ENCODE results near the gene ZNF264.
A peak's percentile ranks its signal among the peaks of the same experiment; 100 is the strongest.

The ZNF264 gene

DNA sequence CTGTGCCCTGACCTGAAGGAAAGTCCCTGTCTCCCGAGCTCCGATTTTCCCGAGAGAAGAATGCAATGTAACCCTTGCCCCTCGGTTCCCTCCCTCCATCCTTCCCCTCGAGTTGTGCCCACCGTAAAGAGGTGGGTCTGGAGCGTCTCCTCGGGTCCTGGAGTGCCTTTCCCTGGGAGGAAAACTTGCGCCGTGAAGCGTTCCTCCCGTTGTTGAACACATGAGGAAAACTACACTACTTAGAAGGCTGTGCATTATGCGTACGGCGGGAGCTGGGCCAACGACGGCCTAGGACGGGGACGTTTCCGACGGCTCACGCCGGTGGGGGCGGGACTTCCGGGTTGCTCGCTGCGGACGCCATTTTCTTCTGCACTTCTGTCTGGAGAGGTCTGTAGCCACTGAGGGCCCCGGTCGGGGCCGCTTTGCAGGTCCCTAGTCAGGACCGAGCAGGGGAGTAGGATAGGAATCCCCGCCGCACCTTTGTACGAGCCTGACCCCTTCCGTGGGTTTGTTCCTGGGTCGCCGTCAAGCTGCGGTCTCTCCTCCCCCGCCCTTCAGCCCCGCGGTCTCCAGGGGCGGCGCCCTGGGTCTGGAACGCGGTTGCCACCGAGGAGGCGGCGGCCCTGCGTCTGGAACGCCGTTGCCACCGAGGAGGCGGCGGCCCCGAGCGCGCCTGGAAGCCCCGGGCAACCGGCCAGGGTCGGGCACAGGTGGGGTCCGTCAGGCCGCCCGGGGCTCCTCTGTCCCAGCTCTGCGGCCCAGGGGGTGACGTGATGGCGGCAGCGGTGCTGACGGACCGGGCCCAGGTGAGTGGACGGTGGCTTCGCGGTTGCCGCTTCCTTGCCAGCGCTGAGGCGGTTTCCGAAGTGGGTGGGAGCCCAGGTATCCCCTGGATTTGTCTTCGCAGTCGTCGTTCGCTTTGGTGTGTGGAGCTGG lies at the start of gene ZNF264:
TSS of gene ZNF264 (plus strand) at position 360 of the 936 bp plus-strand sequence. CDS start at position 774, 414 bp downstream.
- peak within 1 kb of the TSS; percentile 79 to 81 for H3K9ac ChIP-seq (ENCODE audit: low read depth in 1 of 2, low read length in 2 of 2)
- H3K4me1 ChIP-seq (ENCODE audit: control insufficient read depth in 1 of 2, insufficient read depth in 2 of 2, low read length in 2 of 2), result peaks cover 12 to 26% of the 10 kb centered on the region in 2 donors
- H3K9me3 ChIP-seq (ENCODE audit: control insufficient read depth in 1 of 2, low read length in 2 of 2), result peaks cover 13 to 16% of the 10 kb centered on the region in 2 donors
- peaks cover 21 to 37% of the 10 kb centered on the region in 2 donors for H3K36me3 ChIP-seq (ENCODE audit: control insufficient read depth in 1 of 2, insufficient read depth in 2 of 2, low read length in 2 of 2)
- peak within 1 kb of the TSS; percentile 93 to 95 for H3K4me3 ChIP-seq (ENCODE audit: low read depth in 1 of 2, low read length in 2 of 2)
- no peaks in the 10 kb centered on the region for H3K27me3 ChIP-seq (ENCODE audit: control insufficient read depth in 1 of 2, insufficient read depth in 2 of 2, low read length in 2 of 2)
- H3K27ac ChIP-seq (ENCODE audit: low read depth, low read length), result peak within 1 kb of the TSS; percentile 86

DNA sequence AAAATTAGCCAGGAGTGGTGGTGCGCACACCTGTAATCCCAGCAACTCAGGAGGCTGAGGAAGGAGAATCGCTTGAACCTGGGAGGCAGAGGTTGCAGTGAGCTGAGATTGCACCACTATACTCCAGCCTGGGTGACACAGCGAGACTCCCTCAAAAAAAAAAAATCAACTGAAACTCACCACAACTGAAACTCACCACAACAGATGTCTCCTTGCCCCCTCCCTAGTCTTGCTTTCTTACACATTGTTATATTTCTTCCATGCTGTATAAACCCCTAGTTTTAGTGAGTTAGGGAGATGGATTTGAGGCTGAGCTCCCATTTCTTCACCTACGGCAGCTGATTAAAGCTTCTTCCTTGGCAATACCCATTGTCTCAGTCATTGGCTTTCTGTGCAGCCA lies 49.6 kb upstream of the ZNF264 start:
- no peaks in the 10 kb centered on the region for H3K4me1 ChIP-seq (ENCODE audit: control insufficient read depth in 1 of 2, insufficient read depth in 2 of 2, low read length in 2 of 2)
- H3K36me3 ChIP-seq (ENCODE audit: control insufficient read depth in 1 of 2, insufficient read depth in 2 of 2, low read length in 2 of 2), result no peaks in the 10 kb centered on the region
- H3K27me3 ChIP-seq (ENCODE audit: control insufficient read depth in 1 of 2, insufficient read depth in 2 of 2, low read length in 2 of 2), result no peaks in the 10 kb centered on the region
- no peak overlapping the region for H3K9ac ChIP-seq (ENCODE audit: low read depth in 1 of 2, low read length in 2 of 2)
- H3K4me3 ChIP-seq (ENCODE audit: low read depth in 1 of 2, low read length in 2 of 2), result no peak overlapping the region
- peaks cover 9 to 13% of the 10 kb centered on the region in 2 donors for H3K9me3 ChIP-seq (ENCODE audit: control insufficient read depth in 1 of 2, low read length in 2 of 2)
- H3K27ac ChIP-seq (ENCODE audit: low read depth, low read length), result no peak overlapping the region

DNA sequence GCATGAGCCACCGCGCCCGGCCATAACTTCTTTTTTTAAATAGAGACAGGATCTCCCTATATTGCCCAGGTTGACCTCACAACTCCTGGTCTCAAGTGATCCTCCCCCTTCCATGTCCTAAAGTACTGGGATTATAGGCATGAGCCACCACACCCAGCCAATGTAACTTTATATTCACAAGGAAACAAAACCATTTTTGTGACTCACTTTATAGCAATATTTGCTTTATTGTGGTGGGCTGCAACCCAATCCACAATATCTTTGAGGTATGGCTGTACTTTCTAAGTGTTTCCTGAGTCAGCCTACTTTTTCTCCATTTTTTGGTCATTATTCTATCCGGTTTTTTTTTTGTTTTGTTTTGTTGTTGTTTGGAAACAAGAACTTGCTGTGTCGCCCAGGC lies 38.4 kb upstream of the ZNF264 start:
- no peak overlapping the region for H3K4me3 ChIP-seq (ENCODE audit: low read depth in 1 of 2, low read length in 2 of 2)
- no peaks in the 10 kb centered on the region for H3K4me1 ChIP-seq (ENCODE audit: control insufficient read depth in 1 of 2, insufficient read depth in 2 of 2, low read length in 2 of 2)
- no peak overlapping the region for H3K27ac ChIP-seq (ENCODE audit: low read depth, low read length)
- H3K9ac ChIP-seq (ENCODE audit: low read depth in 1 of 2, low read length in 2 of 2), result no peak overlapping the region
- H3K27me3 ChIP-seq (ENCODE audit: control insufficient read depth in 1 of 2, insufficient read depth in 2 of 2, low read length in 2 of 2), result no peaks in the 10 kb centered on the region
- H3K36me3 ChIP-seq (ENCODE audit: control insufficient read depth in 1 of 2, insufficient read depth in 2 of 2, low read length in 2 of 2), result no peaks in the 10 kb centered on the region
- peaks cover 5 to 13% of the 10 kb centered on the region in 2 donors for H3K9me3 ChIP-seq (ENCODE audit: control insufficient read depth in 1 of 2, low read length in 2 of 2)

DNA sequence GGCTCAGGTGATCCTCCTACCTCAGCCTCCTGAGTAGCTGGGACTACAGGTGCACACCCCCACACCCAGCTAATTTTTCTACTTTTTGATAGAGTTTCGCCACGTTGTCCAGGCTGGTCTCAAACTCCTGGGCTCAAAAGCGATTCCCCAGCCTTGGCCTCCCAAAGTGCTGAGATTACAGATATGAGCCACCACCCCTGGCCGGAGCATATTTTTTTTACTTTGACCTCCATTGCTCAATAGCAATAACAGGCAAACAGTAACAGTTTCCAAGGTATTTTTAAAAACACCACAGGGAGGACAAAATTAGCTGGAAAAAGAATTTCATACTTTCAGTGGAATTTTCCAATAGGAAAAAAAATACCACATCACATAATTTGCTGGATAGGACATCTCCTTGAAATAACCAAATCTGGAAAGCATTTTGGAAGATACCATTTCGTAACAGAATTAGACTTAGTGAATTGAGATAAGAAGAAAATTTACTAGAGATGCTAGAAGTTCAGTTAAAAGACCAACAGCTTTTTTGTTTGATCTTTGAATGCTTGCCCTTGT lies 29.2 kb upstream of the ZNF264 start:
- Histone ChIP-seq H3K36me3 (ENCODE audit: control insufficient read depth in 1 of 2, insufficient read depth in 2 of 2, low read length in 2 of 2) (no peaks in the 10 kb centered on the region), H3K4me3 (ENCODE audit: low read depth in 1 of 2, low read length in 2 of 2) (no peak overlapping the region), H3K9ac (ENCODE audit: low read depth in 1 of 2, low read length in 2 of 2) (no peak overlapping the region), H3K4me1 (ENCODE audit: control insufficient read depth in 1 of 2, insufficient read depth in 2 of 2, low read length in 2 of 2) (no peaks in the 10 kb centered on the region), H3K27me3 (ENCODE audit: control insufficient read depth in 1 of 2, insufficient read depth in 2 of 2, low read length in 2 of 2) (no peaks in the 10 kb centered on the region), H3K9me3 (ENCODE audit: control insufficient read depth in 1 of 2, low read length in 2 of 2) (peaks cover 9 to 24% of the 10 kb centered on the region in 2 donors), H3K27ac (ENCODE audit: low read depth, low read length) (no peak overlapping the region)

DNA sequence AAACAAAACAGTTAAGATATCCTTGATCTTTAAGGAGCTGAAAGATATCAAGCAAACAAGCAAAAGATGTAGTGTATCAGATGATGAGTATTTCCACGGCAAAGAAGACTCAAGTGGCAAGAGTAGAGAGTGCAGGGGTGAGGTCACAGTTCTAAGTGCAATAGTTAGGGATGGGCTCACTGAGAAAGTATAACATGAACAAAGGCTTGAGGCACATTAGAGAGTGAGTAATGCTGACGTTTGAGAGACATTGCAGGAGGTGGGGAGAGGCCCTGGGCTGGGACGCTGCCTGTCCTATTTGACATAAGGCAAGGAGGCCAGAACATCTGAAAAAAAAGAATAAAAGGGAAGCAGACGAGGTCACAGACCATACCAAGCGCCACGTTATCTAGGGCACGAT lies 25.5 kb upstream of the ZNF264 start:
- H3K4me3 ChIP-seq (ENCODE audit: low read depth in 1 of 2, low read length in 2 of 2), result no peak overlapping the region
- H3K9me3 ChIP-seq (ENCODE audit: control insufficient read depth in 1 of 2, low read length in 2 of 2), result peaks cover under 1 to 12% of the 10 kb centered on the region in 2 donors
- no peaks in the 10 kb centered on the region for H3K36me3 ChIP-seq (ENCODE audit: control insufficient read depth in 1 of 2, insufficient read depth in 2 of 2, low read length in 2 of 2)
- H3K4me1 ChIP-seq (ENCODE audit: control insufficient read depth in 1 of 2, insufficient read depth in 2 of 2, low read length in 2 of 2), result no peaks in the 10 kb centered on the region
- H3K9ac ChIP-seq (ENCODE audit: low read depth in 1 of 2, low read length in 2 of 2), result no peak overlapping the region
- H3K27ac ChIP-seq (ENCODE audit: low read depth, low read length), result no peak overlapping the region
- no peaks in the 10 kb centered on the region for H3K27me3 ChIP-seq (ENCODE audit: control insufficient read depth in 1 of 2, insufficient read depth in 2 of 2, low read length in 2 of 2)

DNA sequence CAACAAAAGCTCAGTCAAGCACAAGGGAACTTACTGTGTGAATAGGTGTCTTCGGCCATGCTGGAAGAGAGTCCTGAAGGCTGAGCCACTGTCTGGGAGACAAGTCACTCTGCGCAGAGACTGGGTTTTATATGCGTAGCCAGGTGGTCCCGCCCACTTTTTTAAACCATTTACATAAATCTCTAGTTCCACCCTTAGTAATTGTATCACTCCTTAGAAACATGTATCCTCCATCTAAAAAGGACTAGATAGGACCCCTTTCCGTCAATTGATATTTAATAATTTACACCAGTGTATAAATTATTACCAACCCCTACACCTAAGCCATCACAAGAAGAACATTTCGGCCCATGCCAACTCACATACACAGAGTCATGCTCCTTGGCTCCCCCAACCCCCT lies 23.9 kb upstream of the ZNF264 start, which contains the start of gene DUXA:
TSS of gene DUXA (minus strand) at position 101 of the 400 bp plus-strand sequence. CDS start at position 59, 42 bp downstream.
- Histone ChIP-seq H3K4me3 (ENCODE audit: low read depth in 1 of 2, low read length in 2 of 2) (no peak within 1 kb of the TSS), H3K27me3 (ENCODE audit: control insufficient read depth in 1 of 2, insufficient read depth in 2 of 2, low read length in 2 of 2) (no peaks in the 10 kb centered on the region), H3K9ac (ENCODE audit: low read depth in 1 of 2, low read length in 2 of 2) (no peak within 1 kb of the TSS), H3K36me3 (ENCODE audit: control insufficient read depth in 1 of 2, insufficient read depth in 2 of 2, low read length in 2 of 2) (no peaks in the 10 kb centered on the region), H3K4me1 (ENCODE audit: control insufficient read depth in 1 of 2, insufficient read depth in 2 of 2, low read length in 2 of 2) (no peaks in the 10 kb centered on the region), H3K9me3 (ENCODE audit: control insufficient read depth in 1 of 2, low read length in 2 of 2) (peaks cover 0 to 10% of the 10 kb centered on the region in 2 donors), H3K27ac (ENCODE audit: low read depth, low read length) (no peak within 1 kb of the TSS)

DNA sequence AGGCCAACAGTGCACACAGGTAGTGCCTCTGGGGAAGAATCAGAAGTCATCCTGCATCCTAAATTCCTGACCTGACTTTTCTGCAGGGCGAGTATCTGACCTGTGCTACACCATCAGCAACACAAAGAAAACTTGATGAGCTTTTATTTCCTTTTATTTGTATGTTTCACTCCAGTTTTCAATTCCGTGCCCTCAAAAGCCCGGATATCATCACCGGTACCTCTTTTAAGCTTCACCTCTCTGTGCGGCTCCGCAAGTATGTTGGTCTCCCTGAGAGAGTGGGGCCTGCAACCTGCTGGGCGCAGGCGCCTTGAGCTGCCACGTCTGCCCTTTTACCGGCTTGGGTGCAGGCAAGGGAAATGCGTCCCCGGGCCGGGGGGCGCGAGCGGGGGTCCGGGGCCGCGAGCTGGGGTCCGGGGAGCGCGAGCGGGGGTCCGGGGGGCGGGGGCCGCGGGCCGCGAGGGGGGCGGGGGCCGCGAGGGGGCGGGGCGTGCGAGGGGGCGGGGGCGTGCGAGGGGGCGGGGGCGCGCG lies 19.7 kb upstream of the ZNF264 start:
- Histone ChIP-seq H3K36me3 (ENCODE audit: control insufficient read depth in 1 of 2, insufficient read depth in 2 of 2, low read length in 2 of 2) (no peaks in the 10 kb centered on the region), H3K27me3 (ENCODE audit: control insufficient read depth in 1 of 2, insufficient read depth in 2 of 2, low read length in 2 of 2) (no peaks in the 10 kb centered on the region), H3K9ac (ENCODE audit: low read depth in 1 of 2, low read length in 2 of 2) (no peak overlapping the region), H3K27ac (ENCODE audit: low read depth, low read length) (no peak overlapping the region), H3K4me1 (ENCODE audit: control insufficient read depth in 1 of 2, insufficient read depth in 2 of 2, low read length in 2 of 2) (no peaks in the 10 kb centered on the region), H3K4me3 (ENCODE audit: low read depth in 1 of 2, low read length in 2 of 2) (peak overlapping the region in 1 of 2 donors; percentile 29), H3K9me3 (ENCODE audit: control insufficient read depth in 1 of 2, low read length in 2 of 2) (peaks cover 0 to 2% of the 10 kb centered on the region in 2 donors)

DNA sequence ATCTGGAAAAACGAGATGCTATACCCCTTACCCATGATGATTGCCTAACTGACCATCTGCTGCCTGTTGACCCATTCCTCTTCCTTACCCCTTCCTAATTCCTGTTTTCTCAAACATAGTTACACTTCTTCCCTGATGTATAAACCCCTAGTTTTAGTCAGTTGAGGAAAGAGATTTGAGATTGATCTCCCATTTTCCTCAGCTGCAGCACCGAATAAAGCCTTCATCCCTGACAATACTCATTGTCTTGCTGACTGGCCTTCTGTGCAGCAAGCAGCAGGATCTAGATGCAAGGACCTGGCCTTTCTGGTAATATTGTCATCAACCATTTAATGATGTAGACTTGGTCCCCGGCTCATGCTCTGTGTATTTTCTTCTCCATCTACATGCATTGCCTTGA lies 999 bp upstream of the ZNF264 start:
- H3K27me3 ChIP-seq (ENCODE audit: control insufficient read depth in 1 of 2, insufficient read depth in 2 of 2, low read length in 2 of 2), result no peaks in the 10 kb centered on the region
- H3K9ac ChIP-seq (ENCODE audit: low read depth in 1 of 2, low read length in 2 of 2), result no peak overlapping the region
- H3K9me3 ChIP-seq (ENCODE audit: control insufficient read depth in 1 of 2, low read length in 2 of 2), result peaks cover 13 to 16% of the 10 kb centered on the region in 2 donors
- H3K27ac ChIP-seq (ENCODE audit: low read depth, low read length), result no peak overlapping the region
- peaks cover 12 to 26% of the 10 kb centered on the region in 2 donors for H3K4me1 ChIP-seq (ENCODE audit: control insufficient read depth in 1 of 2, insufficient read depth in 2 of 2, low read length in 2 of 2)
- peaks cover 18 to 26% of the 10 kb centered on the region in 2 donors for H3K36me3 ChIP-seq (ENCODE audit: control insufficient read depth in 1 of 2, insufficient read depth in 2 of 2, low read length in 2 of 2)
- H3K4me3 ChIP-seq (ENCODE audit: low read depth in 1 of 2, low read length in 2 of 2), result peak overlapping the region in 1 of 2 donors; percentile 93

DNA sequence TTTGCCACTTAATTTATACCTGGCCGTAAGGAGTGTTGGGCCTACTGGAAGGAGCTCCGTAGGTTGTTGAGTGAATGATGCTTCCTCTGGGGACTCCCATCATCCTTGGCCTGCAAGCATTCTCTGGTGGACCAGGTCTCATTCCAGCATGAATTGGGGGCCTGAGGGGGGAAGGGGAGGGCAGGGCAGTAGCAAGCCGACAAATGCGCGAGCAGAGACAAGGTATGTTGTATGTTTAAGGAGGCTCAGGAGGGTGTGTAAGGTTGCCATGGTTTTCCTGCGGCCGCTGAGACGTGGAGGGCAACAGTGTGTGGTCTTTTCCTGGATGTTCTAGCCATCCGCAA lies 749 bp downstream of the ZNF264 start:
- Histone ChIP-seq H3K9ac (ENCODE audit: low read depth in 1 of 2, low read length in 2 of 2) (peak overlapping the region; percentile 79 to 81), H3K4me3 (ENCODE audit: low read depth in 1 of 2, low read length in 2 of 2) (peak overlapping the region; percentile 93 to 95), H3K27me3 (ENCODE audit: control insufficient read depth in 1 of 2, insufficient read depth in 2 of 2, low read length in 2 of 2) (no peaks in the 10 kb centered on the region), H3K4me1 (ENCODE audit: control insufficient read depth in 1 of 2, insufficient read depth in 2 of 2, low read length in 2 of 2) (peaks cover 12 to 26% of the 10 kb centered on the region in 2 donors), H3K27ac (ENCODE audit: low read depth, low read length) (no peak overlapping the region), H3K36me3 (ENCODE audit: control insufficient read depth in 1 of 2, insufficient read depth in 2 of 2, low read length in 2 of 2) (peaks cover 21 to 43% of the 10 kb centered on the region in 2 donors), H3K9me3 (ENCODE audit: control insufficient read depth in 1 of 2, low read length in 2 of 2) (peaks cover 13 to 16% of the 10 kb centered on the region in 2 donors)

DNA sequence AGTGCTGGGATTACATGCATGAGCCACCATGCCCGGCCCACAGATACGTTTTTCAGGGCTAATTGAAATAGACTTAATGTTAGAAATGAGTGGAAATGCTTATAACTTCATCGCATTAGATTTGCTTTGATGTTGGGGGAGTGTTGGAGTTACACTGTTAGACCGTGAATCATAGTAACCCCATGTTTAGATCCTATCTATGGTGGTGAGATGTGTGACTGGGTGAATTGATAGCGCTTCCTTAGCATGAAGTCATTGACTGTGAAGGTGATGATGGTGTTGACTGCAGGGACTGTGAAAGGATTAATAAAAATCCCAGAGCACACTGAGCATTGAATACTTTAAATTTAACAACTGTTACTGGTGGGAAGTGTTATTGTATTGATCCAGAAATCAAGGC lies 1.7 kb downstream of the ZNF264 start:
- Histone ChIP-seq H3K27ac (ENCODE audit: low read depth, low read length) (no peak overlapping the region), H3K36me3 (ENCODE audit: control insufficient read depth in 1 of 2, insufficient read depth in 2 of 2, low read length in 2 of 2) (peaks cover 21 to 49% of the 10 kb centered on the region in 2 donors), H3K4me1 (ENCODE audit: control insufficient read depth in 1 of 2, insufficient read depth in 2 of 2, low read length in 2 of 2) (peaks cover 12 to 26% of the 10 kb centered on the region in 2 donors), H3K9ac (ENCODE audit: low read depth in 1 of 2, low read length in 2 of 2) (no peak overlapping the region), H3K9me3 (ENCODE audit: control insufficient read depth in 1 of 2, low read length in 2 of 2) (peaks cover 8 to 13% of the 10 kb centered on the region in 2 donors), H3K4me3 (ENCODE audit: low read depth in 1 of 2, low read length in 2 of 2) (peak overlapping the region in 1 of 2 donors; percentile 93), H3K27me3 (ENCODE audit: control insufficient read depth in 1 of 2, insufficient read depth in 2 of 2, low read length in 2 of 2) (no peaks in the 10 kb centered on the region)
